Chondrocyte (in vitro differentiated cells): ENCODE measurements around the gene CCDC39. TPM values are rescaled to one million over a fixed set of nuclear protein-coding genes. Genes with fewer than 3 reads are reported as not detected.

Source experiments
- DNase-seq: peaks from one replicate; pipeline ENCODE4 v3.0.0; 2021; ENCODE audit warnings: mixed read lengths, low spot score
- H3K27ac Mint-ChIP-seq: one replicate; pipeline ENCODE4 v1.8.0; 2021; ENCODE audit warnings: mild to moderate bottlenecking, moderate library complexity, mixed read lengths; ENCODE audit not compliant: unreplicated experiment
- H3K27me3 Mint-ChIP-seq: 2 replicates; pipeline ENCODE4 v1.8.0; 2021; ENCODE audit warnings: low read depth, mixed read lengths
- H3K36me3 Mint-ChIP-seq: 2 replicates; pipeline ENCODE4 v1.8.0; 2021; ENCODE audit warnings: low read depth, mixed read lengths
- H3K4me1 Mint-ChIP-seq: 2 replicates; pipeline ENCODE4 v1.8.0; 2021; ENCODE audit warnings: low read depth, mild to moderate bottlenecking, mixed read lengths
- H3K4me3 Mint-ChIP-seq: one replicate; pipeline ENCODE4 v1.8.0; 2021; ENCODE audit warnings: mild to moderate bottlenecking, moderate library complexity, mixed read lengths; ENCODE audit not compliant: unreplicated experiment
- H3K9me3 Mint-ChIP-seq: 2 replicates; pipeline ENCODE4 v1.8.0; 2021; ENCODE audit warnings: low read depth, mixed read lengths
- CTCF ChIP-seq: fragments of 200-600 bp; sonication (generic); IDR thresholded peaks from 2 replicates; pipeline ENCODE4 v1.5.0; 2021; ENCODE audit warnings: antibody characterized with exemption, mild to moderate bottlenecking, moderate library complexity
- total RNA-seq: library from RNA; stranded (reverse); gene quantifications from 3 replicates; pipeline ENCODE4 v1.2.1, GENCODE V29; 2021

The CCDC39 gene
- total RNA-seq, 1 donor from 2014 or later = not detected

- DNase-seq = no peak
- Mint-ChIP-seq H3K27me3 (no peaks in the 10 kb centered on the region), H3K4me1 (peaks cover 8% of the 10 kb centered on the region), H3K27ac (no peak overlapping the region), H3K4me3 (no peak overlapping the region), H3K9me3 (no peaks in the 10 kb centered on the region), H3K36me3 (peaks cover 3% of the 10 kb centered on the region)
- TF ChIP-seq CTCF = no peak
These were observed 62.2 kb downstream of the CCDC39 start for GRCh38 chr3:180617049-180617448.

- H3K27ac Mint-ChIP-seq = no peak overlapping the region
- H3K27me3 Mint-ChIP-seq = no peaks in the 10 kb centered on the region
- TF ChIP-seq CTCF = no peak
- H3K4me1 Mint-ChIP-seq = peaks cover 8% of the 10 kb centered on the region
- DNase-seq = no peak
- no peak overlapping the region for H3K4me3 Mint-ChIP-seq
- no peaks in the 10 kb centered on the region for H3K9me3 Mint-ChIP-seq
- peaks cover 9% of the 10 kb centered on the region for H3K36me3 Mint-ChIP-seq
These were observed 63.3 kb downstream of the CCDC39 start for GRCh38 chr3:180615954-180616353.

- TF ChIP-seq CTCF = no peak
- Mint-ChIP-seq H3K27ac (no peak overlapping the region), H3K27me3 (no peaks in the 10 kb centered on the region)
These were observed 66.9 kb downstream of the CCDC39 start for GRCh38 chr3:180612364-180612763.

GRCh38 chr3:180611006-180611405 lies 68.3 kb downstream of the CCDC39 start:
- no peak for DNase-seq
- Mint-ChIP-seq H3K27ac (no peak overlapping the region), H3K4me1 (no peaks in the 10 kb centered on the region), H3K36me3 (peaks cover 30% of the 10 kb centered on the region), H3K4me3 (no peak overlapping the region), H3K27me3 (no peaks in the 10 kb centered on the region), H3K9me3 (no peaks in the 10 kb centered on the region)
- no peak for TF ChIP-seq CTCF

More at GRCh38 chr3:180612364-180612763, 66.9 kb downstream of the CCDC39 start:
- Mint-ChIP-seq H3K9me3 (no peaks in the 10 kb centered on the region), H3K36me3 (peaks cover 24% of the 10 kb centered on the region), H3K4me1 (no peaks in the 10 kb centered on the region), H3K4me3 (no peak overlapping the region)
- no peak for DNase-seq

GRCh38 chr3:180601688-180602666 lies 77.3 kb downstream of the CCDC39 start, which contains the start of gene TTC14:
TTC14 (plus strand) TSS chr3:180602163; CDS start chr3:180602262, 99 bp downstream.
- H3K4me3 Mint-ChIP-seq = peak within 1 kb of the TSS; percentile 86
- H3K9me3 Mint-ChIP-seq = peaks cover 3% of the 10 kb centered on the region
- peak; percentile 44 for TF ChIP-seq CTCF
- peaks cover 15% of the 10 kb centered on the region for H3K36me3 Mint-ChIP-seq
- peaks cover 19% of the 10 kb centered on the region for H3K27me3 Mint-ChIP-seq
- peak; percentile 97 for DNase-seq
- H3K4me1 Mint-ChIP-seq = peaks cover 15% of the 10 kb centered on the region
- peak within 1 kb of the TSS; percentile 94 for H3K27ac Mint-ChIP-seq
